ENCODE data around the gene SPAG6. TPM values are rescaled to one million over a fixed set of nuclear protein-coding genes. Genes with fewer than 3 reads are reported as not detected.
"Not testable (repeated sequence)": the region's sequence is repeated elsewhere in the genome, so short reads cannot be mapped to it uniquely, and the experiment has no call there.

The SPAG6 gene
- 0.17 TPM for polyA plus RNA-seq (2012; ENCODE audit: missing spikeins)

- FAIRE-seq = peak; percentile 87
- no peak for DNase-seq (ENCODE audit: insufficient read length)
- TF ChIP-seq POLR2AphosphoS5 (IDR thresholded peaks at IDR 0.05; ENCODE audit: low read depth, low read length) (no peak), TAF1 (IDR thresholded peaks at IDR 0.05; ENCODE audit: borderline replicate concordance, low read depth, low read length) (no peak), POLR2A (IDR thresholded peaks at IDR 0.05; ENCODE audit: low read depth, low read length) (no peak)
Observed at GRCh38 chr10:22345301-22346095, at the start of gene SPAG6. TSS of gene SPAG6 (plus strand) at chr10:22345496. CDS start at chr10:22345612, 116 bp downstream.

GRCh38 chr10:22301193-22301592 lies 44.1 kb upstream of the SPAG6 start:
- FAIRE-seq (no peak), DNase-seq (ENCODE audit: insufficient read length) (no peak)
- TF ChIP-seq POLR2AphosphoS5 (IDR thresholded peaks at IDR 0.05; ENCODE audit: low read depth, low read length) (no peak), TAF1 (IDR thresholded peaks at IDR 0.05; ENCODE audit: borderline replicate concordance, low read depth, low read length) (no peak), POLR2A (IDR thresholded peaks at IDR 0.05; ENCODE audit: low read depth, low read length) (no peak)

GRCh38 chr10:22303461-22303860 lies 41.8 kb upstream of the SPAG6 start:
- FAIRE-seq (no peak), DNase-seq (ENCODE audit: insufficient read length) (no peak)
- no peak for TF ChIP-seq POLR2AphosphoS5 (IDR thresholded peaks at IDR 0.05; ENCODE audit: low read depth, low read length)
- TF ChIP-seq POLR2A (IDR thresholded peaks at IDR 0.05; ENCODE audit: low read depth, low read length) = no peak
- TF ChIP-seq TAF1 (IDR thresholded peaks at IDR 0.05; ENCODE audit: borderline replicate concordance, low read depth, low read length) = no peak

- no peak for FAIRE-seq
- DNase-seq (ENCODE audit: insufficient read length) = no peak
- TF ChIP-seq POLR2AphosphoS5 (IDR thresholded peaks at IDR 0.05; ENCODE audit: low read depth, low read length) (no peak), TAF1 (IDR thresholded peaks at IDR 0.05; ENCODE audit: borderline replicate concordance, low read depth, low read length) (no peak), POLR2A (IDR thresholded peaks at IDR 0.05; ENCODE audit: low read depth, low read length) (no peak)
Observed at GRCh38 chr10:22305721-22306120, 39.6 kb upstream of the SPAG6 start.

GRCh38 chr10:22308390-22308789 lies 36.9 kb upstream of the SPAG6 start:
- DNase-seq (ENCODE audit: insufficient read length) (peak; percentile 17), FAIRE-seq (peak; percentile 78)
- no peak for TF ChIP-seq POLR2AphosphoS5 (IDR thresholded peaks at IDR 0.05; ENCODE audit: low read depth, low read length)
- TF ChIP-seq TAF1 (IDR thresholded peaks at IDR 0.05; ENCODE audit: borderline replicate concordance, low read depth, low read length) = no peak
- no peak for TF ChIP-seq POLR2A (IDR thresholded peaks at IDR 0.05; ENCODE audit: low read depth, low read length)

GRCh38 chr10:22309180-22310000 lies 35.9 kb upstream of the SPAG6 start:
- FAIRE-seq (no peak), DNase-seq (ENCODE audit: insufficient read length) (no peak)
- TF ChIP-seq TAF1 (IDR thresholded peaks at IDR 0.05; ENCODE audit: borderline replicate concordance, low read depth, low read length) (no peak), POLR2A (IDR thresholded peaks at IDR 0.05; ENCODE audit: low read depth, low read length) (no peak), POLR2AphosphoS5 (IDR thresholded peaks at IDR 0.05; ENCODE audit: low read depth, low read length) (no peak)

GRCh38 chr10:22310012-22310411 lies 35.3 kb upstream of the SPAG6 start:
- not testable (repeated sequence) for DNase-seq (ENCODE audit: insufficient read length); FAIRE-seq

- FAIRE-seq (no peak), DNase-seq (ENCODE audit: insufficient read length) (no peak)
- TF ChIP-seq POLR2AphosphoS5 (IDR thresholded peaks at IDR 0.05; ENCODE audit: low read depth, low read length) = no peak
- no peak for TF ChIP-seq TAF1 (IDR thresholded peaks at IDR 0.05; ENCODE audit: borderline replicate concordance, low read depth, low read length)
- no peak for TF ChIP-seq POLR2A (IDR thresholded peaks at IDR 0.05; ENCODE audit: low read depth, low read length)
Observed at GRCh38 chr10:22310928-22311327, 34.4 kb upstream of the SPAG6 start.

- FAIRE-seq = peak; percentile 81
- TF ChIP-seq POLR2AphosphoS5 (IDR thresholded peaks at IDR 0.05; ENCODE audit: low read depth, low read length) (no peak), POLR2A (IDR thresholded peaks at IDR 0.05; ENCODE audit: low read depth, low read length) (no peak), TAF1 (IDR thresholded peaks at IDR 0.05; ENCODE audit: borderline replicate concordance, low read depth, low read length) (no peak)
- DNase-seq (ENCODE audit: insufficient read length) = no peak
Observed at GRCh38 chr10:22314852-22315251, 30.4 kb upstream of the SPAG6 start.

- FAIRE-seq = no peak
- no peak for DNase-seq (ENCODE audit: insufficient read length)
- TF ChIP-seq TAF1 (IDR thresholded peaks at IDR 0.05; ENCODE audit: borderline replicate concordance, low read depth, low read length) = no peak; the same call in 1 of the 2 replicates
- TF ChIP-seq POLR2A (IDR thresholded peaks at IDR 0.05; ENCODE audit: low read depth, low read length) = no peak
- TF ChIP-seq POLR2AphosphoS5 (IDR thresholded peaks at IDR 0.05; ENCODE audit: low read depth, low read length) = no peak
Observed at GRCh38 chr10:22315455-22316285, 29.6 kb upstream of the SPAG6 start.
